HepG2 (cell line): ENCODE data around the gene NBL1. TPM values are rescaled to one million over a fixed set of nuclear protein-coding genes. Genes with fewer than 3 reads are reported as not detected.
A peak's percentile ranks its signal among the peaks of the same experiment; 100 is the strongest.

Experiments
- AKAP8 ChIP-seq: sonication (generic); formaldehyde crosslinking; IDR thresholded peaks from 2 replicates; pipeline ENCODE4 v1.5.1; 2020; ENCODE audit warnings: mild to moderate bottlenecking, missing genetic modification reagents
- EHMT2 ChIP-seq: fragments of 200-600 bp; sonication (generic); IDR thresholded peaks from 2 replicates; pipeline ENCODE4 v1.7.0; 2017; ENCODE audit warnings: antibody characterized with exemption, low read depth, low read length, borderline replicate concordance
- ELF3 ChIP-seq: IDR thresholded peaks from 2 replicates; pipeline ENCODE4 v1.6.1; 2016; ENCODE audit warnings: missing genetic modification reagents, missing compliant biosample characterization
- EZH2 ChIP-seq: conservative IDR thresholded peaks from 2 replicates; pipeline ENCODE4 v1.6.1; 2012; ENCODE audit warnings: mild to moderate bottlenecking, low read depth, low read length, moderate library complexity
- FOSL1 ChIP-seq: sonication (generic); formaldehyde crosslinking; IDR thresholded peaks from 2 replicates; pipeline ENCODE4 v1.9.0; 2021; ENCODE audit warnings: missing genetic modification reagents, borderline replicate concordance
- HNF4A ChIP-seq: sonication (generic); formaldehyde crosslinking; IDR thresholded peaks from 2 replicates; pipeline ENCODE4 v1.4.0; 2020; ENCODE audit warnings: missing genetic modification reagents
- JUND ChIP-seq: sonication (generic); formaldehyde crosslinking; IDR thresholded peaks from 2 replicates; pipeline ENCODE4 v1.8.0; 2022; ENCODE audit warnings: mild to moderate bottlenecking, missing genetic modification reagents
- MNT ChIP-seq: fragments of 450-650 bp; IDR thresholded peaks from 2 replicates; pipeline ENCODE4 v1.6.1; 2016
- MYPOP ChIP-seq: sonication (generic); formaldehyde crosslinking; IDR thresholded peaks from 2 replicates; pipeline ENCODE4 v1.8.1; 2023; ENCODE audit warnings: mild to moderate bottlenecking, moderate library complexity, missing genetic modification reagents
- POLR2AphosphoS2 ChIP-seq: IDR thresholded peaks from 2 replicates; pipeline ENCODE4 v1.6.1; 2011; ENCODE audit warnings: low read depth, low read length, improper control_type of control experiment
- RBM39 ChIP-seq: fragments of 200-400 bp; formaldehyde crosslinking; IDR thresholded peaks from one replicate; pipeline ENCODE4 v1.6.1; 2018; ENCODE audit warnings: antibody characterized with exemption, mild to moderate bottlenecking, low read depth, low read length; ENCODE audit not compliant: poor library complexity, severe bottlenecking
- RFX3 ChIP-seq: IDR thresholded peaks from 2 replicates; pipeline ENCODE4 v1.6.1; 2016; ENCODE audit warnings: missing biosample characterization, missing genetic modification reagents
- SATB2 ChIP-seq: sonication (generic); formaldehyde crosslinking; IDR thresholded peaks from 2 replicates; pipeline ENCODE4 v1.5.0; 2020; ENCODE audit warnings: missing genetic modification reagents
- SNAI1 ChIP-seq: sonication (generic); formaldehyde crosslinking; IDR thresholded peaks from 2 replicates; pipeline ENCODE4 v1.5.0; 2020; ENCODE audit warnings: mild to moderate bottlenecking, missing genetic modification reagents, borderline replicate concordance
- SPEN ChIP-seq: sonication (generic); formaldehyde crosslinking; IDR thresholded peaks from 2 replicates; pipeline ENCODE4 v1.5.1; 2020; ENCODE audit warnings: low read depth, mild to moderate bottlenecking, missing genetic modification reagents
- ZBTB3 ChIP-seq: sonication (generic); formaldehyde crosslinking; IDR thresholded peaks from 2 replicates; pipeline ENCODE4 v1.4.0; 2020; ENCODE audit warnings: low read depth, mild to moderate bottlenecking, moderate library complexity, missing genetic modification reagents, borderline replicate concordance
- ZBTB33 ChIP-seq: sonication (generic); formaldehyde crosslinking; IDR thresholded peaks from 2 replicates; pipeline ENCODE4 v1.4.0; 2020; ENCODE audit warnings: missing genetic modification reagents
- ZFP36 ChIP-seq: fragments of 150-350 bp; IDR thresholded peaks from 2 replicates; pipeline ENCODE4 v1.6.1; 2018; ENCODE audit warnings: borderline replicate concordance, low read length, low read depth; ENCODE audit not compliant: partially characterized antibody
- ZFP62 ChIP-seq: sonication (generic); formaldehyde crosslinking; IDR thresholded peaks from 2 replicates; pipeline ENCODE4 v1.4.0; 2020; ENCODE audit warnings: missing genetic modification reagents
- ZKSCAN1 ChIP-seq: fragments of 150-350 bp; IDR thresholded peaks from 2 replicates; pipeline ENCODE4 v1.6.1; 2014; ENCODE audit warnings: low read length
- ZNF10 ChIP-seq: sonication (generic); formaldehyde crosslinking; IDR thresholded peaks from 2 replicates; pipeline ENCODE4 v1.4.0; 2020; ENCODE audit warnings: mild to moderate bottlenecking, low read depth, missing genetic modification reagents, borderline replicate concordance
- ZNF382 ChIP-seq: sonication (generic); formaldehyde crosslinking; IDR thresholded peaks from 2 replicates; pipeline ENCODE4 v1.5.0; 2020; ENCODE audit warnings: missing genetic modification reagents, mild to moderate bottlenecking, borderline replicate concordance
- ZNF501 ChIP-seq: sonication (generic); formaldehyde crosslinking; IDR thresholded peaks from 2 replicates; pipeline ENCODE4 v1.5.1; 2020; ENCODE audit warnings: mild to moderate bottlenecking, moderate library complexity, missing genetic modification reagents
- ZNF547 ChIP-seq: sonication (generic); formaldehyde crosslinking; IDR thresholded peaks from 2 replicates; pipeline ENCODE4 v1.5.1; 2020; ENCODE audit warnings: mild to moderate bottlenecking, missing genetic modification reagents
- ZNF552 ChIP-seq: sonication (generic); formaldehyde crosslinking; IDR thresholded peaks from 2 replicates; pipeline ENCODE4 v1.9.0; 2022; ENCODE audit warnings: missing genetic modification reagents, mild to moderate bottlenecking, borderline replicate concordance
- ZNF577 ChIP-seq: sonication (generic); formaldehyde crosslinking; IDR thresholded peaks from 2 replicates; pipeline ENCODE4 v1.4.0; 2020; ENCODE audit warnings: mild to moderate bottlenecking, low read depth, missing genetic modification reagents, borderline replicate concordance
- ZSCAN21 ChIP-seq: sonication (generic); formaldehyde crosslinking; IDR thresholded peaks from 2 replicates; pipeline ENCODE4 v1.8.0; 2022; ENCODE audit warnings: mild to moderate bottlenecking, missing genetic modification reagents, moderate library complexity, borderline replicate concordance
- polyA plus RNA-seq, 8 experiments: library from polyadenylated mRNA; depleted of rRNA in 3 of 8; stranded (reverse) in 7 of 8; unstranded in 1 of 8; fragments of >200 nt; fragmentation: Illumina TruSeq in 4 of 8; extraction: Trizol in 4 of 8; gene quantifications; 2 replicates each; pipeline versions ENCODE4 v1.2.1 to v1.2.3, GENCODE V29; 2011 to 2016; ENCODE audit warnings: low read depth in 4 of 8, missing spikeins in 1 of 8, mixed read lengths in 1 of 8; ENCODE audit not compliant: insufficient read depth in 1 of 8
- total RNA-seq, 5 experiments: library from RNA; depleted of rRNA; stranded (reverse); fragments of >200 nt; fragmentation: Illumina TruSeq; extraction: Trizol; gene quantifications; 2 replicates each; pipeline ENCODE4 v1.2.3, GENCODE V29; 2016; ENCODE audit warnings: low read depth in 1 of 5

The NBL1 gene
- total and polyA plus RNA-seq, 2 of the 13 experiments (the other 11 are each of a cell fraction or from before 2014, with no cell fraction given) = 2.7 to 13.8 TPM

GRCh38 chr1:19596714-19597495 lies 47.2 kb upstream of the NBL1 start (continued):
- TF ChIP-seq MYPOP (CRISPR knock-in tag) (0 out of 2 replicates have a peak, but pooled peaks have one; percentile 17), ZKSCAN1 (no peak), JUND (no peak), ZNF577 (CRISPR knock-in tag) (no peak), ZNF10 (CRISPR knock-in tag) (no peak), EZH2 (no peak), EHMT2 (no peak), ZNF552 (no peak), ZSCAN21 (CRISPR knock-in tag) (peak; percentile 56; the same call in 1 of the 2 replicates), SNAI1 (CRISPR knock-in tag) (no peak), ZBTB3 (CRISPR knock-in tag) (no peak), ELF3 (peak; percentile 53; the same call in 1 of the 2 replicates), AKAP8 (CRISPR knock-in tag) (no peak), RFX3 (CRISPR knock-in tag) (peak; percentile 89), ZFP62 (CRISPR knock-in tag) (no peak), ZNF382 (CRISPR knock-in tag) (no peak), RBM39 (peak; percentile 45), ZNF547 (CRISPR knock-in tag) (no peak), SATB2 (CRISPR knock-in tag) (0 out of 2 replicates have a peak, but pooled peaks have one; percentile 45), SPEN (CRISPR knock-in tag) (peak; percentile 80; the same call in 1 of the 2 replicates), FOSL1 (no peak), HNF4A (CRISPR knock-in tag) (no peak), POLR2AphosphoS2 (no peak), ZFP36 (no peak), MNT (0 out of 2 replicates have a peak, but pooled peaks have one; percentile 4), ZBTB33 (CRISPR knock-in tag) (no peak), ZNF501 (no peak)
